Measurements from ENCODE around the gene TAS2R16.

DNA sequence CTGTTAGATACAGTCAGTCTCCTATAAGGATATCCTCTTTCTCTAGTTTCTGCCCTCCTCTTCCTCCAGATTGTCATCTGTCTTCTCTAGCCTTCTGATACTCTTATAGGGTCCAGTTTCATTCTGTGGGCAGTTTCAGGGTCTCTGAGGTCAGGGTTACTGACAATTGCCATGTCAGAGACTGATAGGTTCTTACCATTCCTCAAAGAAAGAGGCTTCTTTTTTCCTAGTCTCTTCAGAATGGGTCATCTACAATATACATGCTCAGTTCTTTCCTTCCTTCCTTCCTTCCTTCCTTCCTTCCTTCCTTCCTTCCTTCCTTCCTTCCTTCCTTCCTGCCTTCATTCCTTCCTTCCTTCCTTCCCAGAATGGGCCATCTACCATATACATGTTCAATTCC lies 48.1 kb upstream of the TAS2R16 start:
- TF ChIP-seq POLR2AphosphoS5 (IDR thresholded peaks at IDR 0.05) (no peak), POLR2A (IDR thresholded peaks at IDR 0.05) (no peak), EP300 (IDR thresholded peaks at IDR 0.05) (no peak)
- TF ChIP-seq, protein P1, sequence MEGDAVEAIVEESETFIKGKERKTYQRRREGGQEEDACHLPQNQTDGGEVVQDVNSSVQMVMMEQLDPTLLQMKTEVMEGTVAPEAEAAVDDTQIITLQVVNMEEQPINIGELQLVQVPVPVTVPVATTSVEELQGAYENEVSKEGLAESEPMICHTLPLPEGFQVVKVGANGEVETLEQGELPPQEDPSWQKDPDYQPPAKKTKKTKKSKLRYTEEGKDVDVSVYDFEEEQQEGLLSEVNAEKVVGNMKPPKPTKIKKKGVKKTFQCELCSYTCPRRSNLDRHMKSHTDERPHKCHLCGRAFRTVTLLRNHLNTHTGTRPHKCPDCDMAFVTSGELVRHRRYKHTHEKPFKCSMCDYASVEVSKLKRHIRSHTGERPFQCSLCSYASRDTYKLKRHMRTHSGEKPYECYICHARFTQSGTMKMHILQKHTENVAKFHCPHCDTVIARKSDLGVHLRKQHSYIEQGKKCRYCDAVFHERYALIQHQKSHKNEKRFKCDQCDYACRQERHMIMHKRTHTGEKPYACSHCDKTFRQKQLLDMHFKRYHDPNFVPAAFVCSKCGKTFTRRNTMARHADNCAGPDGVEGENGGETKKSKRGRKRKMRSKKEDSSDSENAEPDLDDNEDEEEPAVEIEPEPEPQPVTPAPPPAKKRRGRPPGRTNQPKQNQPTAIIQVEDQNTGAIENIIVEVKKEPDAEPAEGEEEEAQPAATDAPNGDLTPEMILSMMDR (IDR thresholded peaks at IDR 0.05) = no peak
